Heart right ventricle (tissue), 16 donors: Measurements from ENCODE around the gene GRM2. TPM values are rescaled to one million over a fixed set of nuclear protein-coding genes. Genes with fewer than 3 reads are reported as not detected.

Source experiments
- ATAC-seq, 8 donors: fragments of 200-7000 bp; cut with Tn5 transposase; one replicate each; pipeline ENCODE4 v1.9.1; 2020; ENCODE audit warnings: mild to moderate bottlenecking in 8 of 8, moderate library complexity in 8 of 8, moderate number of reproducible peaks in 1 of 8
- DNase-seq, 2 donors: peaks; one replicate each; pipeline ENCODE4 v3.0.0-alpha.2; 2020
- H3K27ac ChIP-seq, 10 donors: fragments of 200-600 bp; sonication (generic) in 2 of 10; one replicate each; pipeline versions ENCODE4 v1.5.0 to v1.8.0; 2020 to 2022; ENCODE audit warnings: mild to moderate bottlenecking in 3 of 10
- H3K27me3 ChIP-seq, 7 donors: fragments of 200-600 bp; one replicate each; pipeline ENCODE4 v1.8.0; 2021 to 2022; ENCODE audit warnings: mild to moderate bottlenecking in 2 of 7
- H3K36me3 ChIP-seq, 9 donors: fragments of 200-600 bp; sonication (generic) in 1 of 9; one replicate each; pipeline versions ENCODE4 v1.5.0 to v1.8.0; 2020 to 2022; ENCODE audit warnings: mild to moderate bottlenecking in 2 of 9
- H3K4me1 ChIP-seq, 9 donors: fragments of 200-600 bp; sonication (generic) in 1 of 9; one replicate each; pipeline versions ENCODE4 v1.5.0 to v1.8.0; 2020 to 2022; ENCODE audit warnings: mild to moderate bottlenecking in 4 of 9
- H3K4me3 ChIP-seq, 10 donors: fragments of 200-600 bp; sonication (generic) in 2 of 10; one replicate each; pipeline versions ENCODE4 v1.5.0 to v1.8.0; 2020 to 2022; ENCODE audit warnings: mild to moderate bottlenecking in 7 of 10, moderate library complexity in 2 of 10
- H3K9me3 ChIP-seq, 11 donors: fragments of 200-600 bp in 10 of 11; sonication (generic) in 2 of 11; one replicate each; pipeline versions ENCODE4 v1.5.0 to v1.8.0; 2013 to 2022; ENCODE audit warnings: mild to moderate bottlenecking in 2 of 11, control low read depth in 1 of 11, moderate library complexity in 1 of 11
- CTCF ChIP-seq, 9 donors: fragments of 200-600 bp; sonication (generic) in 2 of 9; IDR thresholded peaks; one replicate each; pipeline versions ENCODE4 v1.5.0 to v1.8.0; 2021 to 2022; ENCODE audit warnings: antibody characterized with exemption in 9 of 9, mild to moderate bottlenecking in 5 of 9, moderate library complexity in 1 of 9
- WGBS, 2 donors: extraction: QIAGEN DNeasy Blood & Tissue Kit; methylation state at CpG; one replicate each; pipeline ENCODE4 v1.1.7; 2013; ENCODE audit warnings: inconsistent platforms in 1 of 2; 5-methylcytosine and 5-hydroxymethylcytosine counted together
- intact Hi-C, 10 donors: fragments of 100-400 bp; cut with DNase I; formaldehyde crosslinking; loops; one replicate each; pipeline versions ENCODE4 v1.11.1 to v1.14.2; 2022
- long read RNA-seq, 3 donors: library from polyadenylated mRNA; unstranded; transcript quantifications; one replicate each; pipeline ENCODE4 v2.0.0, GENCODE V29; 2020 to 2021
- polyA plus RNA-seq, 2 donors: library from polyadenylated mRNA; stranded (reverse); fragments of 200-250 nt; gene quantifications; one replicate each; pipeline ENCODE4 v1.2.3, GENCODE V29; 2013
- total RNA-seq, 10 donors: library from RNA; stranded (reverse); fragmentation: NEBNext Ultra II Directional in 3 of 10; extraction: Animal tissue kit (Norgen Biotek cat#: 25700) in 3 of 10; gene quantifications; one replicate each; pipeline versions ENCODE4 v1.2.1 to v1.2.4, GENCODE V29; 2021 to 2023
- donor health status: Arrhythmogenic right ventricular cardiomyopathy.
- donor health status: ischemic (EF 13 %, LVEDD 7.1; RV severe dilation, severe dysfunction).
- donor health status: healthy with polysubstance abuse.
- donor health status: DM: no; HTN: yes; CAD: no.
- donor health status: DM: no; HTN: no; CAD: no.
- donor health status: ischemic (EF 25% LVEDD 6.9; RV normal size, moderate dysfunction).
- donor health status: ischemic (EF 25% LVEDD 5.7; RV mildly dilated, moderate dysfunction).
- donor health status: healthy.
- donor health status: DM: yes; HTN: yes; CAD: no.
- donor health status: Ischemic cardiomyopathy.
- donor health status: ischemic (EF 35%, LVEDD 5.7; RV mildly dilated, moderate dysfunction).
- donor health status: nonischemic (EF 11% LVEDD 7.7; RV severe dilation, severe dysfunction).
- donor health status: DM: yes; HTN: yes; CAD: no.
- donor health status: PGD.
- donor health status: ischemic (EF 29% LVEDD 5.4; RV normal size, mild dysfunction).
- donor health status: nonischemic (EF 23%, LVEDD 6.1; RV moderate dilation, normal function).

The GRM2 gene
- total RNA-seq (under 1 TPM in 9 of 10 donors, not detected in 1; 0.06 to 0.66 (median 0.39) TPM), polyA plus RNA-seq (under 1 TPM; 0.04 to 0.37 TPM)
- long read RNA-seq, donor 1, result 0 reads
- long read RNA-seq, donor 2, result 0 reads
- long read RNA-seq, donor 3, result 0 reads

- peak in 3 of 9 donors; percentile 22 to 30 (median 28) for TF ChIP-seq CTCF (IDR thresholded peaks at IDR 0.05)
- WGBS, 2 donors, result 4 to 6% methylated on average over 56 to 69 of the region's 69 CpGs
- intact Hi-C loops, result no loop called here
- peaks cover 0 to 27% (median 5%) of the 10 kb centered on the region in 9 donors for H3K4me1 ChIP-seq
- H3K36me3 ChIP-seq, result peaks cover 0 to 37% (median 11%) of the 10 kb centered on the region in 9 donors
- H3K27ac ChIP-seq, result no peak within 1 kb of the TSS
- peaks cover 0 to 3% (median 0%) of the 10 kb centered on the region in 7 donors for H3K27me3 ChIP-seq
- H3K9me3 ChIP-seq, result no peaks in the 10 kb centered on the region
- peak; percentile 79 to 85 for DNase-seq
- ATAC-seq, result peak; percentile 79 to 92 (median 89)
- H3K4me3 ChIP-seq, result peak within 1 kb of the TSS in 9 of 10 donors; percentile 21 to 49 (median 42)
Observed at GRCh38 chr3:51706788-51707731, at the start of gene GRM2. GRM2 (plus strand) TSS chr3:51707068; CDS start chr3:51708984, 1,916 bp downstream.

GRCh38 chr3:51657234-51657633 is 49.6 kb upstream of the GRM2 start:
- H3K27me3 ChIP-seq, result no peaks in the 10 kb centered on the region
- H3K4me1 ChIP-seq, result peaks cover 0 to 6% (median 0%) of the 10 kb centered on the region in 9 donors
- no peak for TF ChIP-seq CTCF (IDR thresholded peaks at IDR 0.05)
- peaks cover 0 to 8% (median 0%) of the 10 kb centered on the region in 11 donors for H3K9me3 ChIP-seq
- no peak overlapping the region for H3K4me3 ChIP-seq
- ATAC-seq (no peak), DNase-seq (no peak)
- 89 to 96% methylated on average over 3 of the region's 3 CpGs for WGBS, 2 donors
- intact Hi-C loops, result no loop called here
- H3K27ac ChIP-seq, result no peak overlapping the region
- H3K36me3 ChIP-seq, result peaks cover 0 to 76% (median 33%) of the 10 kb centered on the region in 9 donors

GRCh38 chr3:51659942-51660341 is 46.9 kb upstream of the GRM2 start:
- 97 to 98% methylated on average over 9 of the region's 9 CpGs for WGBS, 2 donors
- Histone ChIP-seq H3K4me3 (no peak overlapping the region), H3K9me3 (no peaks in the 10 kb centered on the region), H3K27me3 (no peaks in the 10 kb centered on the region), H3K27ac (no peak overlapping the region), H3K36me3 (peaks cover 0 to 98% (median 44%) of the 10 kb centered on the region in 9 donors), H3K4me1 (peaks cover 0 to 6% (median 0%) of the 10 kb centered on the region in 9 donors)
- no peak for TF ChIP-seq CTCF (IDR thresholded peaks at IDR 0.05)
- ATAC-seq (no peak), DNase-seq (no peak)
- intact Hi-C loops, result loop anchor here in 2 of 10 donors (5.0 to 10.0 kb wide), 2 partner anchors 153 to 265 kb away; partner anchors contain the start of gene RBM15B (in 1 of the 2)

GRCh38 chr3:51662456-51662855 is 44.4 kb upstream of the GRM2 start:
- ATAC-seq, result no peak
- 94% methylated on average over 14 of the region's 14 CpGs for WGBS, 2 donors
- DNase-seq, result no peak
- no peak for TF ChIP-seq CTCF (IDR thresholded peaks at IDR 0.05)
- intact Hi-C loops, result loop anchor here in 2 of 10 donors (5.0 to 10.0 kb wide), 2 partner anchors 155 to 268 kb away; partner anchors contain the start of gene RBM15B (in 1 of the 2)
- Histone ChIP-seq H3K27ac (no peak overlapping the region), H3K27me3 (no peaks in the 10 kb centered on the region), H3K9me3 (no peaks in the 10 kb centered on the region), H3K4me3 (no peak overlapping the region), H3K36me3 (peaks cover 0 to 76% (median 36%) of the 10 kb centered on the region in 9 donors), H3K4me1 (peaks cover 0 to 8% (median 0%) of the 10 kb centered on the region in 9 donors)
